GM23338 (cell line): ENCODE results near the gene PEX10.

Source experiments
- CREB1 ChIP-seq: fragments of 250-450 bp; sonication (Bioruptor Pico); IDR thresholded peaks from 2 replicates; pipeline ENCODE4 v1.5.0; 2020; ENCODE audit warnings: low read depth, mild to moderate bottlenecking, moderate library complexity
- EZH2 ChIP-seq: fragments of 200-600 bp; sonication (generic); IDR thresholded peaks from one replicate; pipeline ENCODE4 v1.8.0; 2017; ENCODE audit warnings: antibody characterized with exemption, mild to moderate bottlenecking, low read depth; ENCODE audit not compliant: unreplicated experiment
- EZH2phosphoT487 ChIP-seq: fragments of 200-600 bp; sonication (generic); IDR thresholded peaks from one replicate; pipeline ENCODE4 v1.8.1; 2018; ENCODE audit warnings: antibody characterized with exemption; ENCODE audit not compliant: unreplicated experiment
- JUNB ChIP-seq: IDR thresholded peaks from one replicate; pipeline ENCODE4 v1.6.1; 2016; ENCODE audit warnings: antibody characterized with exemption; ENCODE audit not compliant: unreplicated experiment
- NANOG ChIP-seq: IDR thresholded peaks from 2 replicates; pipeline ENCODE4 v1.6.1; 2016; ENCODE audit warnings: antibody characterized with exemption, borderline replicate concordance
- POLR2AphosphoS5 ChIP-seq: IDR thresholded peaks from 2 replicates; pipeline ENCODE4 v1.6.1; 2016; ENCODE audit warnings: antibody characterized with exemption, low read depth
- STAT1 ChIP-seq: IDR thresholded peaks from one replicate; pipeline ENCODE4 v1.6.1; 2016; ENCODE audit warnings: antibody characterized with exemption; ENCODE audit not compliant: unreplicated experiment
- ZNF114 ChIP-seq: fragments of 250-450 bp; sonication (Bioruptor Pico); IDR thresholded peaks from 2 replicates; pipeline ENCODE4 v1.5.0; 2020; ENCODE audit warnings: mild to moderate bottlenecking, moderate library complexity
- ZNF331 ChIP-seq: fragments of 250-450 bp; sonication (Bioruptor Pico); IDR thresholded peaks from 2 replicates; pipeline ENCODE4 v1.5.0; 2020; ENCODE audit warnings: low read depth, mild to moderate bottlenecking, moderate library complexity
- TF ChIP-seq, protein P1 (sequence below), 2 experiments: fragments of 200-600 bp in 1 of 2; sonication (generic) in 1 of 2; conservative IDR thresholded peaks; 2 replicates each; pipeline versions ENCODE4 v1.5.1 to v1.6.1; 2016 to 2017; ENCODE audit warnings: antibody characterized with exemption in 2 of 2, low read depth in 2 of 2, mild to moderate bottlenecking in 2 of 2, moderate library complexity in 1 of 2
- TF ChIP-seq, protein P2 (sequence below): IDR thresholded peaks from one replicate; pipeline ENCODE4 v1.6.1; 2018; ENCODE audit warnings: antibody characterized with exemption; ENCODE audit not compliant: unreplicated experiment

DNA sequence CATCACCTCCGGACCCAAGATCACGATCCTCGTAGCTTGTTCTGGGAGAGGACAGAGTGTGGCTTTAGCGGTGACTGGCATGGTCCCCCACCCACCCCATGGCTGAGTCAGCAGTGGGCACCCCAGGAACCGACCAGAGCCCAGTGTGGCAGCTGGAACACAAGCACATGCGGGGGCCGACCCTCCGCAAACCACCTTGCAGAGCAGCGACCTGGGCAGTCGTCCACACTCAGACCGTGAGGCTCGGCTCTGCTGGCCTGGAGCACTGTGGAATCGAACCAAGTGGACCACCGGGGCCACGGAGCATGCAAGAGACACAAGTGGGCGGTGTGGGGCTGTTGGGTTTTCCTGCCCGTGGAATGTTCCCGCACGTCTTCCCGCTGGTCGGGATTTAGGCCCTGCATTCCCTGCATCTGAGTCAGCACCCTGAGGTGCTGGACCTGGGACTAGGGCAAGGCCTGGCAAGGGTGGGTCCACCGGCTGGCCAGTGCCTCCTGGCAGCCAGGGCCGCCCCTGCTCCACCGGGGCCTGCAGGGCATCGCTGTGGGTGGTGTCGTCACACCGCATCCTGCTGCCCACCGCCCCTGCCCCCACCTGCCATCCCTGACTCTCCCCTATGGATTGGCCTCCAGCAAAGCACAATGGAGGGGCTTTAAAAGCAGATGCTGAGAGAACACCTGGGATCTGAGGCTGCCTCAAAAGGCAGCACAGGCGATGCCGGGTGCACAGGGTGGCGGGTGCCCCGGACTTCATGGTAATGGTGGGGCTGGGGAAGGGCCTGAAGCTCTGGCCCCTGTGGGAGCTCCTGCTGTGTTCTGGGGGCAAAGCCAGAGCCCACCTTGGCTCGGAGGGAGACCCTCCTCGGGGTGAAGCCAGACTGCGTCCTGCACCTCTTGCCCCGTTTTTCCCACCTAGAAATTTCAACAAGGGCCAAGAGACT lies 39.5 kb downstream of the PEX10 start:
- no peak for TF ChIP-seq EZH2phosphoT487
- TF ChIP-seq, protein P1, sequence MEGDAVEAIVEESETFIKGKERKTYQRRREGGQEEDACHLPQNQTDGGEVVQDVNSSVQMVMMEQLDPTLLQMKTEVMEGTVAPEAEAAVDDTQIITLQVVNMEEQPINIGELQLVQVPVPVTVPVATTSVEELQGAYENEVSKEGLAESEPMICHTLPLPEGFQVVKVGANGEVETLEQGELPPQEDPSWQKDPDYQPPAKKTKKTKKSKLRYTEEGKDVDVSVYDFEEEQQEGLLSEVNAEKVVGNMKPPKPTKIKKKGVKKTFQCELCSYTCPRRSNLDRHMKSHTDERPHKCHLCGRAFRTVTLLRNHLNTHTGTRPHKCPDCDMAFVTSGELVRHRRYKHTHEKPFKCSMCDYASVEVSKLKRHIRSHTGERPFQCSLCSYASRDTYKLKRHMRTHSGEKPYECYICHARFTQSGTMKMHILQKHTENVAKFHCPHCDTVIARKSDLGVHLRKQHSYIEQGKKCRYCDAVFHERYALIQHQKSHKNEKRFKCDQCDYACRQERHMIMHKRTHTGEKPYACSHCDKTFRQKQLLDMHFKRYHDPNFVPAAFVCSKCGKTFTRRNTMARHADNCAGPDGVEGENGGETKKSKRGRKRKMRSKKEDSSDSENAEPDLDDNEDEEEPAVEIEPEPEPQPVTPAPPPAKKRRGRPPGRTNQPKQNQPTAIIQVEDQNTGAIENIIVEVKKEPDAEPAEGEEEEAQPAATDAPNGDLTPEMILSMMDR (conservative IDR thresholded peaks at IDR 0.05; ENCODE audit: low read depth in 2 of 2), result no peak
- TF ChIP-seq EZH2, result no peak
- no peak for TF ChIP-seq POLR2AphosphoS5
- TF ChIP-seq, protein P2, sequence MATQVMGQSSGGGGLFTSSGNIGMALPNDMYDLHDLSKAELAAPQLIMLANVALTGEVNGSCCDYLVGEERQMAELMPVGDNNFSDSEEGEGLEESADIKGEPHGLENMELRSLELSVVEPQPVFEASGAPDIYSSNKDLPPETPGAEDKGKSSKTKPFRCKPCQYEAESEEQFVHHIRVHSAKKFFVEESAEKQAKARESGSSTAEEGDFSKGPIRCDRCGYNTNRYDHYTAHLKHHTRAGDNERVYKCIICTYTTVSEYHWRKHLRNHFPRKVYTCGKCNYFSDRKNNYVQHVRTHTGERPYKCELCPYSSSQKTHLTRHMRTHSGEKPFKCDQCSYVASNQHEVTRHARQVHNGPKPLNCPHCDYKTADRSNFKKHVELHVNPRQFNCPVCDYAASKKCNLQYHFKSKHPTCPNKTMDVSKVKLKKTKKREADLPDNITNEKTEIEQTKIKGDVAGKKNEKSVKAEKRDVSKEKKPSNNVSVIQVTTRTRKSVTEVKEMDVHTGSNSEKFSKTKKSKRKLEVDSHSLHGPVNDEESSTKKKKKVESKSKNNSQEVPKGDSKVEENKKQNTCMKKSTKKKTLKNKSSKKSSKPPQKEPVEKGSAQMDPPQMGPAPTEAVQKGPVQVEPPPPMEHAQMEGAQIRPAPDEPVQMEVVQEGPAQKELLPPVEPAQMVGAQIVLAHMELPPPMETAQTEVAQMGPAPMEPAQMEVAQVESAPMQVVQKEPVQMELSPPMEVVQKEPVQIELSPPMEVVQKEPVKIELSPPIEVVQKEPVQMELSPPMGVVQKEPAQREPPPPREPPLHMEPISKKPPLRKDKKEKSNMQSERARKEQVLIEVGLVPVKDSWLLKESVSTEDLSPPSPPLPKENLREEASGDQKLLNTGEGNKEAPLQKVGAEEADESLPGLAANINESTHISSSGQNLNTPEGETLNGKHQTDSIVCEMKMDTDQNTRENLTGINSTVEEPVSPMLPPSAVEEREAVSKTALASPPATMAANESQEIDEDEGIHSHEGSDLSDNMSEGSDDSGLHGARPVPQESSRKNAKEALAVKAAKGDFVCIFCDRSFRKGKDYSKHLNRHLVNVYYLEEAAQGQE, result no peak
- no peak for TF ChIP-seq CREB1
- TF ChIP-seq ZNF114, result no peak
- TF ChIP-seq JUNB, result no peak
- no peak for TF ChIP-seq ZNF331 (CRISPR knock-in tag)
- TF ChIP-seq NANOG, result no peak
- no peak for TF ChIP-seq STAT1
